Measurements from ENCODE around the gene CRYZL1.
A peak's percentile ranks its signal among the peaks of the same experiment; 100 is the strongest.
"Not testable (repeated sequence)": the region's sequence is repeated elsewhere in the genome, so short reads cannot be mapped to it uniquely, and the experiment has no call there.

Gene CRYZL1

GRCh38 chr21:33640697-33641351, 717 bp downstream of the CRYZL1 start:
- FAIRE-seq = no peak
- no peak for DNase-seq (ENCODE audit: insufficient read length, low spot score)

- no peak for FAIRE-seq
Observed at GRCh38 chr21:33634254-33634653, 7.3 kb downstream of the CRYZL1 start.

DNA sequence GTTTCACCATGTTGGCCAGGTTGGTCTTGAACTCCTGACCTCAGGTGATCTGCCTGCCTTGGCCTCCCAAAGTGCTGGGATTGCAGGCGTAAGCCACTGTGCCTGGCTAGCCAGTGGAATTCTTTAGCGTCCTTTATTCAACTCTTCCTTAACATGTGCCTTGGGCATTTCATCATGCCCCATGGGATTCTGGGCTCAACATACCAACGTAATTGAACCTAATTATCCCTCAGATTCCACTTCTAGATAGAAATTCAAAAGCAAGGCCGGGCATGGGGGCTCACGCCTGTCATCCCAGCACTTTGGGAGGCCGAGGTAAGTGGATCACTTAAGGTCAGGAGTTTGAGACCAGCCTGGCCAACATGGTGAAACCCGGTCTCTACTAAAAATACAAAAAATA, 15.4 kb downstream of the CRYZL1 start:
- not testable (repeated sequence) for DNase-seq (ENCODE audit: insufficient read length, low spot score); FAIRE-seq

More at GRCh38 chr21:33634254-33634653, 7.3 kb downstream of the CRYZL1 start:
- DNase-seq (ENCODE audit: insufficient read length, low spot score) = no peak

DNA sequence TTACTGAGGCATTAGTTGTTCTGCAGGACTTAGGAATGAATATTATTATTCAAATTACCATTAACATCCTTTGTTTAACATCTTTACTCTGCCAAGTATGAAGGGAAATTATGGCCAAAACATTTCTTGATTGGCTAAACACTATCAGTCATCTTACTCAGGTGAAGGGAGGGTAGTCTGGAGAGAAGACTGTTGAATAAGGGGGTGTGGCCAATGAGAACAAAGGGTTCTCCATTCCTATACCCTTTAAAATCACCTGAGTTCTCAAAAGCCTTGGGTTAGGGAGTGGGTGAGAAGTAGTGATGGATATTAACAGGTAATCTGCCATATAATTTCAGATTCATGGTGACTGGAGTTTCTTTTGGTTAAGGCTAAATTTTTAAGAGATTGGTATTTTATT, 19.3 kb downstream of the CRYZL1 start:
- FAIRE-seq (no peak), DNase-seq (ENCODE audit: insufficient read length, low spot score) (no peak)

DNA sequence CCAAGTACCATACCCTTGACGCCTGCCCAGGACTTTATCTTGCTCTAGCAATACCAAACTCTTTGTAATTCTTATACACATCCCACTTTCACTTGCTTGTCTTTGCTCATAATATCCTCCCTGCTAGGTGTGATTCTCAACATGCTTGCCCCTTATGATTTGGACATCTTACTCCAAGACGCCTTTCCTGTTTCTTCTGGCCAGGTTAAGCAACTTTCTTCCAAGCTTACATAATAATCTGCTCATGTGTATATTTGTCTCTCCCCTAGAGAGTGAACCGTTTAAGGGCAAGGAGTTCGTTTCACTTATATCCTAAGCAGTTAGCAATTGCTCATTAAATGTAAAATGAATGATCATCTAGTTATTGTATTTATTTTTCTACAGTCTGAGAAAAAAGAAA, 21.8 kb downstream of the CRYZL1 start:
- FAIRE-seq (no peak), DNase-seq (ENCODE audit: insufficient read length, low spot score) (no peak)

DNA sequence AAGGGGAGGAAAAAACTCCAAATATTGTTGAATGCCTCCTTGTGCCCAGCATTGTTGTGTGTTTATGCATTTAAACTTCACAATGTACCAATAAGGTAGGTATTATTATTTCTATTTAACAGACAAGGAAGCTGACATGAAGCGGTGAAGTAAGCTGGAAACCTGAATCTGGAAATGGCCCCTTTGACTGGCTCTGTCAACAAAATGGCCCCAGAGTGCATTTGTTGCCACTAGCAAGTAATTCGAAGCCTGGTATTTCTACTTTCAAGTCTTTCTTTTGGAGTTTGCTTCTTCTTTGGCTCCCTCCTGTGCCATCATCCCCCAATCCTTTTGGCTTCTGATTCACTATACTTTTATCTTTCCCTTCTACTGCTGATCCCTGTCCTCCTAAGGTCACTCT, 23.1 kb downstream of the CRYZL1 start:
- FAIRE-seq = no peak
- DNase-seq (ENCODE audit: insufficient read length, low spot score) = no peak

DNA sequence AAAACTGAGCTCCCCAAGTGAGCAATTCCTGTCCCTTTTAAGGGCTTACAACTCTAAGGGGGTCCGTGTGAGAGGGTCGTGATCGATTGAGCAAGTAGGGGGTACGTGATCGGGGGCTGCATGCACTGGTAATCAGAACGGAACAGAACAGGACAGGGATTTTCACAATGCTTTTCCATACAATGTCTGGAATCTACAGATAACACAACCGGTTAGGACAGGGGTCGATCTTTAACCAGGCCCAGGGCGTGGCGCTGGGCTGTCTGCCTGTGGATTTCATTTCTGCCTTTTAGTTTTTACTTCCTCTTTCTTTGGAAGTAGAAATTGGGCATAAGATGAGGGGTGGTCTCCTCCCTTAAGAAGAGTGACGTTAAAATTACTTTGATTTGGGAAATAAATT, 24.0 kb downstream of the CRYZL1 start:
- not testable (repeated sequence) for DNase-seq (ENCODE audit: insufficient read length, low spot score); FAIRE-seq

DNA sequence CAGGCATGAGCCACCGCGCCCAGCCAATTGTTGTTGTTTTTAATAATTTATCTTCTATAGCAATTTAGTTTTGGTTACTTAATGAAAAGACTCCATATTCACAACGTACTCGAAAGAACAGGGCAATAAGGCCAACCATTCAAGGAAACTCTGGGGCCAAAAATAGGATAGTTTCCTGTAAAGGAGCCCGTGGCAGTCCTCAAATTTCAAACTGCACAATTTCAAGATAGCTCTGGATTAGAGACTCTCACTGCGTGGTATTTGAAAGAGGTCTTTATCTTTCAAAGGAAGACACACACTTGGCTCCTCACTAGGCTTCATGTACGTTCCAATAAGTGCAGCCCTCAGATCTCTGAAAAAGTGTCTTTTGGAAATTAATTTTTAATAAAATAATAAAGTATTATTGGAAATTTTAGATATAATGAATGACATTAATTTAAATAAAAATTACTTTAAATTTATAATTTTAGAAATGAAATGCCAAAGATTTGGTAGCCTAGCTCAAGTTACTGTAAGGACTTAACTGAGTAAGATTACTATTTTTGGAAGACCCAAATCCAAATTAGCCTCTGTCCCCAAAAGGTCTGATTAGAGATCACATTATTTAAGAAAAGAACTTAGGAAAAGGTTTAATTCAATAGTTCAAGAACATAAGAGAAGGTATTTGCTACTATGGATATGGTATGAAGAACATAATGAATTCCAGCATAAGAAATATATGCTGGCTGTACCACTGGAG, 30.4 kb downstream of the CRYZL1 start:
- FAIRE-seq = no peak

DNA sequence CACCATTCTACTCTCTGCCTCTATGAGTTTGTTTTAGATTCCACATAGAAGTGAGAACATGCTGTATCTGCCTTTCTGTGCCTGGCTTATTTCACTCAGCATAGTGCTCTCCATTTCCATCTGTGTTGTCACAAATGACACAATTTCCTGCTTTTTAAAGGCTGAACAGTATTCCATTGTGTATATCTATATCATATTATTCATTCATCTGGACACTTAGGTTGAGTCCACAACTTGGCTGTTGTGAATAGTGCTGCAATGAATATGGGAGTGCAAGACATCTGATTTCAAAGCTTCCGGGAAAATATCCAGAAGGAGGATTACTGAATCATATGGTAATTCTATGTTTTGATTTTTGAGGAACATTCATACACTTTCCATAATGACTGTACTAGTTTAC, 33.0 kb downstream of the CRYZL1 start:
- no peak for FAIRE-seq

More for the DNA sequence above, 30.4 kb downstream of the CRYZL1 start:
- DNase-seq (ENCODE audit: insufficient read length, low spot score) = no peak

DNA sequence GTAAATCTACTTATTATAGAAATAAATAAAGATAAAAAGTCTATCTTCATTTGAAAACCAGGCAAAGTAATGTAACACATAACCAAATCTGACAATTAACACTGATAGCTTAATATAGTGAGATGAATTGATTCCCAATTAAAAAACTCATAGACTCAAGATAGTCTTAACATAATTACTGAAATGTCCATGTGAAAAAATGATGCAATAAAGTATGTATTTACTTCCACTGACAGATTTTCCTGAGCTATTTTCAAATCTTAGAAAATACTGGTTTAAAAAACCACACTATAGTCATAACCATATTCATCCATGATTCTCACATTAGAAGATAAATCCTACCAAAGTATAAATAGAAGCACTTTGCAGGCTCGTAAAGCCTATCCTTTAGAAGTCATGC, 43.5 kb downstream of the CRYZL1 start:
- FAIRE-seq = no peak
- DNase-seq (ENCODE audit: insufficient read length, low spot score) = no peak

More for the DNA sequence above, 33.0 kb downstream of the CRYZL1 start:
- no peak for DNase-seq (ENCODE audit: insufficient read length, low spot score)

GRCh38 chr21:33588485-33589335, 52.8 kb downstream of the CRYZL1 start, which contains the start of gene DONSON:
TSS of gene DONSON (minus strand) at chr21:33588684. CDS start at chr21:33588641, 43 bp downstream.
- DNase-seq (ENCODE audit: insufficient read length, low spot score) (peak; percentile 95), FAIRE-seq (peak; percentile 97)

DNA sequence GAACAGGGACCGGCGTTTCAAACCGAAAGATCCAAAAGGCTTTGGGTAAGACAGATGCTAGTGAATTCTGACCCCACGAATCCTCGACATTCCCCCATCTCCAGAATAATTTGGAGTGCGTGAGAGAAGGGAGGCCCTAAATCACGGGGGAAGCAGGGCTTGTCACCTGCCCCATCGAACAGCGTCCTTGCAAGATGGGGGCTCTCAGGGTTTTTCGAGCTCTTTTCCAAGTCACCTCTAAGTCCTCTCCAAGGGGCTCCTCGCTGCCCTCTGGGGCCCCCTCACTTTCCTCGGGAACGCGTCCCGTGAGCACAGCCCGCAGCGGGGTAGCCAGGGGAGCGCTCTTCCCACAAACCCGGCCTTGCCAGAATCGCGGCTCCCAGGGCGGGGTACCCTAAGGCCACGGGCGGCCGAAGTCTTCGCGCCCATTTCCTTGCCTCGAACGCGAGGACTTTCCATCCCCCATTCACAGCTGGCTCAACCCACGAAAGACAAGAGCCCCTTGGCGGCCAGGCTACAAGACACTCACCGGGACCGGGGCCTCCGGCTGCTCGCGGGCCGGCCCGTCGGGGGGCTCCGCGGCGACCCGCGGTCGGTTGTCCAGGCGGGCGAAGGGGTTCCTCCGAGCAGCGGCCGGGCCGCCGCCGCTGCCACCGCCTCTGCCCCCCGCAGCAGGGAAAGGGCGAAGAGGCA, 53.6 kb downstream of the CRYZL1 start:
- DNase-seq (ENCODE audit: insufficient read length, low spot score) = peak; percentile 26
- no peak for FAIRE-seq

GRCh38 chr21:33586927-33587326, 54.6 kb downstream of the CRYZL1 start:
- DNase-seq (ENCODE audit: insufficient read length, low spot score) (no peak), FAIRE-seq (no peak)

DNA sequence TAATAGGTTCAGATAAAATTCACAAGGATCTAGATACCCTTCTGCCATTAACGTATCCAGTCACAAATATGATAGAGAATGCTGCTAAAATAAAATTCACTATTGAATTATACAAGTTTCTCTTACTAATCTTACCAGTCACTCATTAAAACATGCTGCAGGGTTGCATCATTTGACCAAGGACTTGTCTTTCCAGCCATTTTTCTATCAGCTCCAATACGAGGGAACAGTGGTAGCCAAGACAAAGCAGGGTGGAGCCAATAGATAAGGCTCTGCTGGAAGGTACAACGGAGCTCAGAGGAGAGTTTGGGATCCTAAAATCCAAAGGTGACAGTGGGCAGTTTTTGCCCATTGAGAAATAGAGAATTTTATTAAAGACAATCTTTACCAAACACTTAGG, 57.1 kb downstream of the CRYZL1 start:
- no peak for FAIRE-seq
- DNase-seq (ENCODE audit: insufficient read length, low spot score) = no peak

DNA sequence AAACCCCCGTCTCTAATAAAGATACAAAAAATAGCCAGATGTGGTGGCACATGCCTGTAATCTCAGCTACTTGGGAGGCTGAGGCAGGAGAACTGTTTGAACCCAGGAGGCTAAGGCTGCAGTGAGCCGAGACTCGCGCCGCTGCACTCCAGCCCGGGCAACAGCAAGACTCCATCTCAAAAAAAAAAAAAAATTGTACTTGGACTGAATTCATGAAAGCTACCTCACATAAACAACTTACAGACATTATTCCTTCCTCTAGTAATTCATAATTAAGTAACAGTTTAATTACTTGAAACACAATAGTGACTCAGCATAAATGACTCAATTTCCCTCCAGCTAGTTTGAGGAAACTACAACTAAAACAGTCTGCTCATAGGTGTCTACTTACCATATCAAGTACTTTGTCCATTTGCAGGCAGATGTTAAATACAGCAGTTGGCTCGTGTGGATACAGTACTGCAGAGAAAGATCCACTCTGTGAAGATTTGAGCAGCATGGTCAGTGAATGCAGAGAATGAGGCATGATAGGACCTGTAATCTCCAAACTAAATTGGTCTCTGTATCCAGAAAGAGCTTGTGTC, 62.5 kb downstream of the CRYZL1 start:
- no peak for FAIRE-seq

DNA sequence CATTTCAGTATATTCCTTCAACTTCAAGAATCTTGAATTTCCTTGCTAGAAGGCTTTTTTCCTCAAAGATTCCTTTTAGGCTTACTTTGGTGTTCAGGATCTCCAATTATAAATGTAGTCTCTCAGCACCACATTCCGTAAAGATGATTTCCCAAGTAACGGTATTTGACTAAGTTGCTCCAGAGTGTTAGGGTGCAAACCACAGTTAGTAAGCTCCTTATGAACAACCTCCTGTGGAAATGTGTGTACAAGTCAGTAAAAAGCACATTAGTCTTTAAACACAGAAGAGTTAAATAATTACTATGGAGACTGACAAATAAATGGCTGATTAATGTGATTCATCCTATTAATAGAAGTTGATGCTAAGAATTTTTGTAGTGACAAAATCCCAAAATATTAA, 63.3 kb downstream of the CRYZL1 start:
- FAIRE-seq (no peak), DNase-seq (ENCODE audit: insufficient read length, low spot score) (no peak)

More for the DNA sequence above, 62.5 kb downstream of the CRYZL1 start:
- no peak for DNase-seq (ENCODE audit: insufficient read length, low spot score)

GRCh38 chr21:33576741-33577141, 64.8 kb downstream of the CRYZL1 start:
- not testable (repeated sequence) for DNase-seq (ENCODE audit: insufficient read length, low spot score); FAIRE-seq

DNA sequence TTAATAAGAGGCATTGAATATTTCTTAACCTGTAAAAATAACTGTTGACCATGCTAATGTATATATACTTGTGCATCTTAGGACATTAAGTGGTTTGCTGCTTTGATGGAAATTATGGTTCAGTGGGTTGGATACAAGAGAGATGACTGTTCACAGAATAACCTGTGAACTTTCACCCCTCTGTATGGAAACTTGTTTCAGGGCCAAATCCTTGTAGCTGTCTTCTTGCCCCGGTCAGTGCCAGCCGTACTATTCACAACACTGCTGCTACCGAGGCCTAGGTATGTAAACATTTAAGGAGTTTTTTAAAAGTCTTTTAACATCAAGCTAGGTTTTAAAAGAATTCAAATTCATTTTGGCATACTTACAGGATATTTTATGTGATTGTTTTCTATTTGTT, 69.2 kb downstream of the CRYZL1 start:
- DNase-seq (ENCODE audit: insufficient read length, low spot score) (no peak), FAIRE-seq (no peak)

GRCh38 chr21:33569991-33570390, 71.5 kb downstream of the CRYZL1 start:
- FAIRE-seq = no peak
- DNase-seq (ENCODE audit: insufficient read length, low spot score) = no peak

- FAIRE-seq = no peak
Observed at GRCh38 chr21:33568448-33568847, 73.1 kb downstream of the CRYZL1 start.

More at GRCh38 chr21:33568448-33568847, 73.1 kb downstream of the CRYZL1 start:
- no peak for DNase-seq (ENCODE audit: insufficient read length, low spot score)
